WI38 (cell line): ENCODE data around the gene HHAT.

Experiments
- H3K4me3 ChIP-seq: 2 replicates; pipeline ENCODE4 v1.5.1; 2011; ENCODE audit warnings: low read depth, mild to moderate bottlenecking, control low read depth, low read length
- CTCF ChIP-seq: IDR thresholded peaks from 2 replicates; pipeline ENCODE4 v1.5.1; 2012; ENCODE audit warnings: low read depth, mild to moderate bottlenecking, control low read depth, low read length

The HHAT gene

GRCh38 chr1:210315529-210315928, 13.2 kb upstream of the HHAT start:
- TF ChIP-seq CTCF, result no peak
- no peak overlapping the region for H3K4me3 ChIP-seq

GRCh38 chr1:210321131-210321530, 7.6 kb upstream of the HHAT start:
- no peak overlapping the region for H3K4me3 ChIP-seq
- TF ChIP-seq CTCF, result no peak

GRCh38 chr1:210321552-210321951, 7.2 kb upstream of the HHAT start:
- no peak overlapping the region for H3K4me3 ChIP-seq
- no peak for TF ChIP-seq CTCF

GRCh38 chr1:210323957-210324356, 4.7 kb upstream of the HHAT start:
- TF ChIP-seq CTCF, result no peak

GRCh38 chr1:210325026-210325670, 3.6 kb upstream of the HHAT start:
- H3K4me3 ChIP-seq, result no peak overlapping the region
- no peak for TF ChIP-seq CTCF

More at GRCh38 chr1:210323957-210324356, 4.7 kb upstream of the HHAT start:
- H3K4me3 ChIP-seq, result no peak overlapping the region

GRCh38 chr1:210328032-210328745, 513 bp upstream of the HHAT start:
- peak overlapping the region; percentile 68 for H3K4me3 ChIP-seq
- no peak for TF ChIP-seq CTCF

- no peak overlapping the region for H3K4me3 ChIP-seq
- no peak for TF ChIP-seq CTCF
Measured at GRCh38 chr1:210330279-210330866, 1.7 kb downstream of the HHAT start.
